OCI-LY7 (cell line): ENCODE measurements around the gene HMCN1. TPM values are rescaled to one million over a fixed set of nuclear protein-coding genes. Genes with fewer than 3 reads are reported as not detected.

ENCODE experiments used
- BruUV-seq: library from RNA; stranded (reverse); fragments of 400-500 nt; replicated peaks from 2 replicates; lab custom pipeline; 2021; lab: Mats Ljungman, UMichigan
- CTCF ChIA-PET: fragments of 300-600 bp; sonication (Branson Sonifier 250); formaldehyde crosslinking; loops from one replicate; lab custom pipeline; 2022; ENCODE audit warnings: antibody characterized with exemption; ENCODE audit not compliant: unreplicated experiment; lab: Charles Lee
- POLR2A ChIA-PET: fragments of 300-600 bp; sonication (Branson Sonifier 250); formaldehyde crosslinking; loops from one replicate; lab custom pipeline; 2022; ENCODE audit warnings: antibody characterized with exemption; lab: Charles Lee
- DNase-seq: peaks from one replicate; pipeline ENCODE4 v3.0.0-alpha.2; 2015; ENCODE audit warnings: low spot score
- H2AFZ ChIP-seq: fragments of 200-600 bp; sonication (generic), shearing (Covaris generic); 2 replicates; pipeline ENCODE4 v1.6.1; 2014; ENCODE audit warnings: mild to moderate bottlenecking, antibody characterized with exemption, low read length, moderate library complexity
- H3K27ac ChIP-seq: fragments of 200-600 bp; sonication (generic); 2 replicates; pipeline ENCODE4 v1.5.1; 2014; ENCODE audit warnings: mixed run types, low read depth, mild to moderate bottlenecking, moderate library complexity, low read length, inconsistent platforms; ENCODE audit not compliant: poor library complexity, severe bottlenecking
- H3K36me3 ChIP-seq: fragments of 200-600 bp; sonication (generic); 2 replicates; pipeline ENCODE4 v1.6.1; 2014; ENCODE audit warnings: mild to moderate bottlenecking, antibody characterized with exemption, low read length, moderate library complexity, mixed read lengths; ENCODE audit not compliant: insufficient read depth
- H3K4me1 ChIP-seq: fragments of 200-600 bp; sonication (generic); 2 replicates; pipeline ENCODE4 v1.5.1; 2014; ENCODE audit warnings: mild to moderate bottlenecking, low read length; ENCODE audit not compliant: insufficient read depth, poor library complexity, severe bottlenecking
- H3K4me2 ChIP-seq: fragments of 200-600 bp; sonication (generic); 2 replicates; pipeline ENCODE4 v1.6.1; 2014; ENCODE audit warnings: mild to moderate bottlenecking, low read length
- H3K4me3 ChIP-seq: fragments of 200-600 bp; sonication (generic); 2 replicates; pipeline ENCODE4 v1.5.1; 2014; ENCODE audit warnings: mild to moderate bottlenecking, low read depth, low read length; ENCODE audit not compliant: poor library complexity, severe bottlenecking
- H3K79me2 ChIP-seq: fragments of 200-600 bp; sonication (generic); 2 replicates; pipeline ENCODE4 v1.6.1; 2016; ENCODE audit warnings: low read depth, mild to moderate bottlenecking, low read length, moderate library complexity, mixed read lengths; ENCODE audit not compliant: insufficient read depth
- H3K9me2 ChIP-seq: fragments of 200-600 bp; sonication (generic); 2 replicates; pipeline ENCODE4 v1.6.1; 2016; ENCODE audit warnings: mild to moderate bottlenecking, low read length, mixed read lengths; ENCODE audit not compliant: insufficient read depth
- H3K9me3 ChIP-seq: fragments of 200-600 bp; sonication (generic); 2 replicates; pipeline ENCODE4 v1.6.1; 2014; ENCODE audit warnings: mild to moderate bottlenecking, mixed run types, low read length, mixed read lengths
- H4K20me1 ChIP-seq: fragments of 200-600 bp; sonication (generic); 2 replicates; pipeline ENCODE4 v1.6.1; 2014; ENCODE audit warnings: mild to moderate bottlenecking, antibody characterized with exemption, low read length, moderate library complexity, mixed read lengths; ENCODE audit not compliant: insufficient read depth
- EZH2phosphoT487 ChIP-seq: fragments of 200-600 bp; sonication (generic); IDR thresholded peaks from 2 replicates; pipeline ENCODE4 v1.6.1; 2018; ENCODE audit warnings: low read depth, borderline replicate concordance, mild to moderate bottlenecking, mixed run types, antibody characterized with exemption, low read length, moderate library complexity, mixed read lengths
- intact Hi-C: fragments of 100-400 bp; cut with micrococcal nuclease; formaldehyde crosslinking; loops from one replicate; pipeline ENCODE4 v1.10.0; 2022; ENCODE audit not compliant: unreplicated experiment
- total RNA-seq, 2 experiments: library from RNA; depleted of rRNA in 1 of 2; stranded (reverse); fragments of >200 nt in 1 of 2; shearing (Covaris generic) in 1 of 2; gene quantifications; 2 replicates each; pipeline ENCODE4 v1.2.3, GENCODE V29; 2014 to 2022
- TF ChIP-seq, protein P1 (sequence below): fragments of 200-600 bp; sonication (generic); conservative IDR thresholded peaks from 2 replicates; pipeline ENCODE4 v1.5.1; 2014; ENCODE audit warnings: mild to moderate bottlenecking, antibody characterized with exemption, low read length, moderate library complexity, mixed read lengths

HMCN1 gene
- total RNA-seq, 2 experiments from 2014 or later: 0.02 TPM; not detected in 1

- H3K9me2 ChIP-seq: no peaks in the 10 kb centered on the region
- H3K4me1 ChIP-seq: no peaks in the 10 kb centered on the region
- no peaks in the 10 kb centered on the region for H3K79me2 ChIP-seq
- DNase-seq: no peak
- no peak overlapping the region for H2AFZ ChIP-seq
- CTCF ChIA-PET: no interaction called here
- no peaks in the 10 kb centered on the region for H3K9me3 ChIP-seq
- H3K27ac ChIP-seq: no peak overlapping the region
- intact Hi-C loops: loop anchor here (5.0 kb wide), 1 partner anchor 486 kb away; the partner anchor contains the start of gene PRG4
- H4K20me1 ChIP-seq: no peaks in the 10 kb centered on the region
- H3K4me3 ChIP-seq: no peak overlapping the region
- no peak for TF ChIP-seq EZH2phosphoT487
- TF ChIP-seq, protein P1, sequence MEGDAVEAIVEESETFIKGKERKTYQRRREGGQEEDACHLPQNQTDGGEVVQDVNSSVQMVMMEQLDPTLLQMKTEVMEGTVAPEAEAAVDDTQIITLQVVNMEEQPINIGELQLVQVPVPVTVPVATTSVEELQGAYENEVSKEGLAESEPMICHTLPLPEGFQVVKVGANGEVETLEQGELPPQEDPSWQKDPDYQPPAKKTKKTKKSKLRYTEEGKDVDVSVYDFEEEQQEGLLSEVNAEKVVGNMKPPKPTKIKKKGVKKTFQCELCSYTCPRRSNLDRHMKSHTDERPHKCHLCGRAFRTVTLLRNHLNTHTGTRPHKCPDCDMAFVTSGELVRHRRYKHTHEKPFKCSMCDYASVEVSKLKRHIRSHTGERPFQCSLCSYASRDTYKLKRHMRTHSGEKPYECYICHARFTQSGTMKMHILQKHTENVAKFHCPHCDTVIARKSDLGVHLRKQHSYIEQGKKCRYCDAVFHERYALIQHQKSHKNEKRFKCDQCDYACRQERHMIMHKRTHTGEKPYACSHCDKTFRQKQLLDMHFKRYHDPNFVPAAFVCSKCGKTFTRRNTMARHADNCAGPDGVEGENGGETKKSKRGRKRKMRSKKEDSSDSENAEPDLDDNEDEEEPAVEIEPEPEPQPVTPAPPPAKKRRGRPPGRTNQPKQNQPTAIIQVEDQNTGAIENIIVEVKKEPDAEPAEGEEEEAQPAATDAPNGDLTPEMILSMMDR: no peak
- no peak overlapping the region for H3K4me2 ChIP-seq
- BruUV-seq: no TSS peak
- H3K36me3 ChIP-seq: no peaks in the 10 kb centered on the region
- POLR2A ChIA-PET: interaction anchor here (0.6 to 2.2 kb wide), 6 partner anchors 10 to 612 kb away, joined by 3 to 5 read pairs (median 3); no protein-coding TSS in a partner anchor
Observed at GRCh38 chr1:185811073-185811709, 77.0 kb downstream of the HMCN1 start.

- Histone ChIP-seq H3K4me3 (no peak overlapping the region), H3K9me2 (no peaks in the 10 kb centered on the region), H4K20me1 (no peaks in the 10 kb centered on the region), H3K27ac (no peak overlapping the region), H2AFZ (no peak overlapping the region), H3K4me1 (no peaks in the 10 kb centered on the region), H3K36me3 (no peaks in the 10 kb centered on the region), H3K9me3 (no peaks in the 10 kb centered on the region), H3K79me2 (no peaks in the 10 kb centered on the region), H3K4me2 (no peak overlapping the region)
- intact Hi-C loops: loop anchor here (1.0 to 5.0 kb wide), 2 partner anchors 399 to 484 kb away; partner anchors contain the start of gene PRG4
- CTCF ChIA-PET: interaction anchor here (0.5 kb wide), 1 partner anchor 390 kb away, joined by 3 read pairs; no protein-coding TSS in a partner anchor
- DNase-seq: no peak
- TF ChIP-seq, protein P1: no peak
- TF ChIP-seq EZH2phosphoT487: no peak
- POLR2A ChIA-PET: interaction anchor here (0.6 kb wide), 2 partner anchors 652 to 1191 kb away, joined by 3 read pairs; no protein-coding TSS in a partner anchor
- no TSS peak for BruUV-seq
Observed at GRCh38 chr1:185812934-185813333, 78.7 kb downstream of the HMCN1 start.
